ENCODE results near the gene LEMD1. TPM values are rescaled to one million over a fixed set of nuclear protein-coding genes. Genes with fewer than 3 reads are reported as not detected.

LEMD1 gene
- total RNA-seq, 1 experiment from 2014 or later = 26.3 TPM

DNA sequence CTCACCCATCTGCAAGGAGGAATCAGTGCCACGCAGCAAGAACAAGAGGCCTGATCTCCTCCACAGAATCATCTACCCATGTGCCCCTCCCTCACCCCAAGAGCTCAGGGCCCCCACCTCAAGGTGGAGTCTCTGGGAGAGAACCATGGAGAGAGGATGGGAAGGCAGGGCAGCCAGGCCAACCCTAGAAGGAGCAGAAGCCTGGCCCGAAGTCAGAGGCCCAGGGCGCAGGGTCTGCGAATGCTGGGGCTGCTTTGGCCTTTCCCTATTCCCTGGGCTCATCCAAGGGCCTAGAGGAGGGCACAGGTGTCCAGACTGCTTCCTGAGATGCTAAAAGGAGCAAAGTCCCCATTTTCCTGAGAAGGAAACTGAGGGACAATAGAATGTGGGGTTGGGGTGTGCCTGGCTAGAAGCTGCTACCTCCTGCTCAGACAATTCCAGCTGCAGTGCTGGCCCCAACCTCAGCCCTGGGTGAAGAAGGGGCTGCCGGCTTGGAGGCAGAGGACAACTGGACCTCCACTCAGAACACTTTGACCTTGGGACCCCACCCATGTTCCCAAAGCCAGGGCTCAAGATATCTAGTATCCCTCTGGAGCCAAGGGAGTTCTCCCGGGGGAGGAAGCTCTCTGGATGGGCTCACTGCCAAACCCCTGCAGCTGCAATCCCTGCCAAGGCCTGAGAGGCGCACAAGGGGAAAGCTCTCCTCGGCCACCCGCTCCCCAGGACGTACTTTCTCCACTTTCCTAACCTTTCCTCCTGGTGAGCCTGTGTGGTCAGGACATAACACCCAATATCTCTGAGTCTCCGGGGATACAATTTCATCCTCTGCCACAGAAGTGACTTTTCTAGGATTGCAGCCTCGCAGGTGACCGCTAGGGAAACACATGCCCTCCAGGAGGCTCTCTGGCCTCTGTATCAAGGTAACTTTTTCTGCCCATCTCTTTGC lies 16.6 kb upstream of the LEMD1 start:
- DNase-seq (ENCODE audit: low spot score) (peak; percentile 63), ATAC-seq (peak; percentile 41)
- ChIA-PET POLR2A (interaction anchor here (0.8 to 1.2 kb wide), 3 partner anchors 10 to 31 kb away, joined by 3 to 9 read pairs (median 7); partner anchors contain the start of gene BLACAT1), CTCF (interaction anchor here (0.5 to 10.6 kb wide), 26 partner anchors 8 to 166 kb away, joined by 3 to 210 read pairs (median 6); partner anchors contain the start of genes BLACAT1 and LEMD1)
- TF ChIP-seq PRRX2 (CRISPR knock-in tag; IDR thresholded peaks at IDR 0.05) (no peak), ZNF423 (CRISPR knock-in tag; IDR thresholded peaks at IDR 0.05) (peak; percentile 34; the same call in 1 of the 2 replicates)
- TF ChIP-seq, protein P1, sequence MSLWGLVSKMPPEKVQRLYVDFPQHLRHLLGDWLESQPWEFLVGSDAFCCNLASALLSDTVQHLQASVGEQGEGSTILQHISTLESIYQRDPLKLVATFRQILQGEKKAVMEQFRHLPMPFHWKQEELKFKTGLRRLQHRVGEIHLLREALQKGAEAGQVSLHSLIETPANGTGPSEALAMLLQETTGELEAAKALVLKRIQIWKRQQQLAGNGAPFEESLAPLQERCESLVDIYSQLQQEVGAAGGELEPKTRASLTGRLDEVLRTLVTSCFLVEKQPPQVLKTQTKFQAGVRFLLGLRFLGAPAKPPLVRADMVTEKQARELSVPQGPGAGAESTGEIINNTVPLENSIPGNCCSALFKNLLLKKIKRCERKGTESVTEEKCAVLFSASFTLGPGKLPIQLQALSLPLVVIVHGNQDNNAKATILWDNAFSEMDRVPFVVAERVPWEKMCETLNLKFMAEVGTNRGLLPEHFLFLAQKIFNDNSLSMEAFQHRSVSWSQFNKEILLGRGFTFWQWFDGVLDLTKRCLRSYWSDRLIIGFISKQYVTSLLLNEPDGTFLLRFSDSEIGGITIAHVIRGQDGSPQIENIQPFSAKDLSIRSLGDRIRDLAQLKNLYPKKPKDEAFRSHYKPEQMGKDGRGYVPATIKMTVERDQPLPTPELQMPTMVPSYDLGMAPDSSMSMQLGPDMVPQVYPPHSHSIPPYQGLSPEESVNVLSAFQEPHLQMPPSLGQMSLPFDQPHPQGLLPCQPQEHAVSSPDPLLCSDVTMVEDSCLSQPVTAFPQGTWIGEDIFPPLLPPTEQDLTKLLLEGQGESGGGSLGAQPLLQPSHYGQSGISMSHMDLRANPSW (CRISPR knock-in tag; conservative IDR thresholded peaks at IDR 0.05; ENCODE audit: low read depth) = no peak
- Mint-ChIP-seq H3K9me3 (no peaks in the 10 kb centered on the region), H3K4me1 (peaks cover 71% of the 10 kb centered on the region), H3K4me3 (no peak overlapping the region), H3K27ac (no peak overlapping the region; the same call in 1 of the 2 replicates), H3K36me3 (no peaks in the 10 kb centered on the region), H3K27me3 (ENCODE audit: low read depth) (peaks cover 46% of the 10 kb centered on the region)

DNA sequence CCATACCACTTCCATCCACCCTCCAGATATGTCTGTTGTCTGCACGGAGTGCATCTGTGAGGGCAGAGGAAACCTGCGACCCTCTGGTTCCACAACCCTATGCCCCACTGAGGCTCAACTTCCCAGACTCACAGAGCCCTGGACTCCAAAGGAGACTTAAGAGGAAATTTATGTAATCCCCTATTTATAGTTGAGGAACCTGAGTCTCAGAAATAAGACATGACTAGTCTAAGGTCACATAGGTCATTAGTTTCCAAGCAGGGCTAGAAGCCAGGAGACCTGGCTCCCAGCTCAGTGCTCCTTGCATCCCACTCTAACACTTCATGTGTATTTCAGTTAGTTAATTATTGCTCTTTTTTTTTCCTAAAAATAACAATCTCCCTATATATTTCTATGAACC lies 15.7 kb upstream of the LEMD1 start:
- Mint-ChIP-seq H3K9me3 (no peaks in the 10 kb centered on the region), H3K36me3 (no peaks in the 10 kb centered on the region), H3K27ac (no peak overlapping the region), H3K27me3 (ENCODE audit: low read depth) (peaks cover 48% of the 10 kb centered on the region), H3K4me3 (no peak overlapping the region), H3K4me1 (peaks cover 62% of the 10 kb centered on the region)
- ChIA-PET CTCF (interaction anchor here (0.5 to 10.6 kb wide), 5 partner anchors 16 to 334 kb away, joined by 3 to 210 read pairs (median 11); partner anchors contain the start of gene BLACAT1), POLR2A (no interaction called here)
- DNase-seq (ENCODE audit: low spot score) (no peak), ATAC-seq (no peak)
- TF ChIP-seq ELF4 (CRISPR knock-in tag; IDR thresholded peaks at IDR 0.05; ENCODE audit: low read depth) = no peak
- no peak for TF ChIP-seq TEAD1 (CRISPR knock-in tag; IDR thresholded peaks at IDR 0.05)
- TF ChIP-seq, protein P2, sequence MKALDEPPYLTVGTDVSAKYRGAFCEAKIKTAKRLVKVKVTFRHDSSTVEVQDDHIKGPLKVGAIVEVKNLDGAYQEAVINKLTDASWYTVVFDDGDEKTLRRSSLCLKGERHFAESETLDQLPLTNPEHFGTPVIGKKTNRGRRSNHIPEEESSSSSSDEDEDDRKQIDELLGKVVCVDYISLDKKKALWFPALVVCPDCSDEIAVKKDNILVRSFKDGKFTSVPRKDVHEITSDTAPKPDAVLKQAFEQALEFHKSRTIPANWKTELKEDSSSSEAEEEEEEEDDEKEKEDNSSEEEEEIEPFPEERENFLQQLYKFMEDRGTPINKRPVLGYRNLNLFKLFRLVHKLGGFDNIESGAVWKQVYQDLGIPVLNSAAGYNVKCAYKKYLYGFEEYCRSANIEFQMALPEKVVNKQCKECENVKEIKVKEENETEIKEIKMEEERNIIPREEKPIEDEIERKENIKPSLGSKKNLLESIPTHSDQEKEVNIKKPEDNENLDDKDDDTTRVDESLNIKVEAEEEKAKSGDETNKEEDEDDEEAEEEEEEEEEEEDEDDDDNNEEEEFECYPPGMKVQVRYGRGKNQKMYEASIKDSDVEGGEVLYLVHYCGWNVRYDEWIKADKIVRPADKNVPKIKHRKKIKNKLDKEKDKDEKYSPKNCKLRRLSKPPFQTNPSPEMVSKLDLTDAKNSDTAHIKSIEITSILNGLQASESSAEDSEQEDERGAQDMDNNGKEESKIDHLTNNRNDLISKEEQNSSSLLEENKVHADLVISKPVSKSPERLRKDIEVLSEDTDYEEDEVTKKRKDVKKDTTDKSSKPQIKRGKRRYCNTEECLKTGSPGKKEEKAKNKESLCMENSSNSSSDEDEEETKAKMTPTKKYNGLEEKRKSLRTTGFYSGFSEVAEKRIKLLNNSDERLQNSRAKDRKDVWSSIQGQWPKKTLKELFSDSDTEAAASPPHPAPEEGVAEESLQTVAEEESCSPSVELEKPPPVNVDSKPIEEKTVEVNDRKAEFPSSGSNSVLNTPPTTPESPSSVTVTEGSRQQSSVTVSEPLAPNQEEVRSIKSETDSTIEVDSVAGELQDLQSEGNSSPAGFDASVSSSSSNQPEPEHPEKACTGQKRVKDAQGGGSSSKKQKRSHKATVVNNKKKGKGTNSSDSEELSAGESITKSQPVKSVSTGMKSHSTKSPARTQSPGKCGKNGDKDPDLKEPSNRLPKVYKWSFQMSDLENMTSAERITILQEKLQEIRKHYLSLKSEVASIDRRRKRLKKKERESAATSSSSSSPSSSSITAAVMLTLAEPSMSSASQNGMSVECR (CRISPR knock-in tag; IDR thresholded peaks at IDR 0.05; ENCODE audit: borderline replicate concordance) = no peak
- no peak for TF ChIP-seq ZNF121 (CRISPR knock-in tag; IDR thresholded peaks at IDR 0.05)
- no peak for TF ChIP-seq GRHL2 (CRISPR knock-in tag; IDR thresholded peaks at IDR 0.05; ENCODE audit: insufficient replicate concordance, severe bottlenecking)
- TF ChIP-seq, protein P3, sequence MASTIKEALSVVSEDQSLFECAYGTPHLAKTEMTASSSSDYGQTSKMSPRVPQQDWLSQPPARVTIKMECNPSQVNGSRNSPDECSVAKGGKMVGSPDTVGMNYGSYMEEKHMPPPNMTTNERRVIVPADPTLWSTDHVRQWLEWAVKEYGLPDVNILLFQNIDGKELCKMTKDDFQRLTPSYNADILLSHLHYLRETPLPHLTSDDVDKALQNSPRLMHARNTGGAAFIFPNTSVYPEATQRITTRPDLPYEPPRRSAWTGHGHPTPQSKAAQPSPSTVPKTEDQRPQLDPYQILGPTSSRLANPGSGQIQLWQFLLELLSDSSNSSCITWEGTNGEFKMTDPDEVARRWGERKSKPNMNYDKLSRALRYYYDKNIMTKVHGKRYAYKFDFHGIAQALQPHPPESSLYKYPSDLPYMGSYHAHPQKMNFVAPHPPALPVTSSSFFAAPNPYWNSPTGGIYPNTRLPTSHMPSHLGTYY (CRISPR knock-in tag; IDR thresholded peaks at IDR 0.05) = no peak
- TF ChIP-seq KAT7 (CRISPR knock-in tag; IDR thresholded peaks at IDR 0.05; ENCODE audit: borderline replicate concordance) = no peak
- TF ChIP-seq ATF1 (CRISPR knock-in tag; IDR thresholded peaks at IDR 0.05) = no peak
- no peak for TF ChIP-seq IRF2 (CRISPR knock-in tag; IDR thresholded peaks at IDR 0.05; ENCODE audit: borderline replicate concordance, low read depth)
- TF ChIP-seq, protein P4, sequence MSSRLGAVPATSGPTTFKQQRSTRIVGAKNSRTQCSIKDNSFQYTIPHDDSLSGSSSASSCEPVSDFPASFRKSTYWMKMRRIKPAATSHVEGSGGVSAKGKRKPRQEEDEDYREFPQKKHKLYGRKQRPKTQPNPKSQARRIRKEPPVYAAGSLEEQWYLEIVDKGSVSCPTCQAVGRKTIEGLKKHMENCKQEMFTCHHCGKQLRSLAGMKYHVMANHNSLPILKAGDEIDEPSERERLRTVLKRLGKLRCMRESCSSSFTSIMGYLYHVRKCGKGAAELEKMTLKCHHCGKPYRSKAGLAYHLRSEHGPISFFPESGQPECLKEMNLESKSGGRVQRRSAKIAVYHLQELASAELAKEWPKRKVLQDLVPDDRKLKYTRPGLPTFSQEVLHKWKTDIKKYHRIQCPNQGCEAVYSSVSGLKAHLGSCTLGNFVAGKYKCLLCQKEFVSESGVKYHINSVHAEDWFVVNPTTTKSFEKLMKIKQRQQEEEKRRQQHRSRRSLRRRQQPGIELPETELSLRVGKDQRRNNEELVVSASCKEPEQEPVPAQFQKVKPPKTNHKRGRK (CRISPR knock-in tag; IDR thresholded peaks at IDR 0.05; ENCODE audit: borderline replicate concordance) = no peak
- TF ChIP-seq, protein P5, sequence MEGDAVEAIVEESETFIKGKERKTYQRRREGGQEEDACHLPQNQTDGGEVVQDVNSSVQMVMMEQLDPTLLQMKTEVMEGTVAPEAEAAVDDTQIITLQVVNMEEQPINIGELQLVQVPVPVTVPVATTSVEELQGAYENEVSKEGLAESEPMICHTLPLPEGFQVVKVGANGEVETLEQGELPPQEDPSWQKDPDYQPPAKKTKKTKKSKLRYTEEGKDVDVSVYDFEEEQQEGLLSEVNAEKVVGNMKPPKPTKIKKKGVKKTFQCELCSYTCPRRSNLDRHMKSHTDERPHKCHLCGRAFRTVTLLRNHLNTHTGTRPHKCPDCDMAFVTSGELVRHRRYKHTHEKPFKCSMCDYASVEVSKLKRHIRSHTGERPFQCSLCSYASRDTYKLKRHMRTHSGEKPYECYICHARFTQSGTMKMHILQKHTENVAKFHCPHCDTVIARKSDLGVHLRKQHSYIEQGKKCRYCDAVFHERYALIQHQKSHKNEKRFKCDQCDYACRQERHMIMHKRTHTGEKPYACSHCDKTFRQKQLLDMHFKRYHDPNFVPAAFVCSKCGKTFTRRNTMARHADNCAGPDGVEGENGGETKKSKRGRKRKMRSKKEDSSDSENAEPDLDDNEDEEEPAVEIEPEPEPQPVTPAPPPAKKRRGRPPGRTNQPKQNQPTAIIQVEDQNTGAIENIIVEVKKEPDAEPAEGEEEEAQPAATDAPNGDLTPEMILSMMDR (IDR thresholded peaks at IDR 0.05) = no peak
- no peak for TF ChIP-seq ZBTB21 (CRISPR knock-in tag; IDR thresholded peaks at IDR 0.05; ENCODE audit: borderline replicate concordance)
- TF ChIP-seq, protein P6, sequence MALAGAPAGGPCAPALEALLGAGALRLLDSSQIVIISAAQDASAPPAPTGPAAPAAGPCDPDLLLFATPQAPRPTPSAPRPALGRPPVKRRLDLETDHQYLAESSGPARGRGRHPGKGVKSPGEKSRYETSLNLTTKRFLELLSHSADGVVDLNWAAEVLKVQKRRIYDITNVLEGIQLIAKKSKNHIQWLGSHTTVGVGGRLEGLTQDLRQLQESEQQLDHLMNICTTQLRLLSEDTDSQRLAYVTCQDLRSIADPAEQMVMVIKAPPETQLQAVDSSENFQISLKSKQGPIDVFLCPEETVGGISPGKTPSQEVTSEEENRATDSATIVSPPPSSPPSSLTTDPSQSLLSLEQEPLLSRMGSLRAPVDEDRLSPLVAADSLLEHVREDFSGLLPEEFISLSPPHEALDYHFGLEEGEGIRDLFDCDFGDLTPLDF (CRISPR knock-in tag; IDR thresholded peaks at IDR 0.05) = no peak
- TF ChIP-seq EMX1 (CRISPR knock-in tag; IDR thresholded peaks at IDR 0.05) = no peak
